Right ventricle myocardium superior (tissue), 1 donor: ENCODE measurements around the gene LRRC61. TPM values are rescaled to one million over a fixed set of nuclear protein-coding genes. Genes with fewer than 3 reads are reported as not detected.
"Not testable (repeated sequence)": the region's sequence is repeated elsewhere in the genome, so short reads cannot be mapped to it uniquely, and the experiment has no call there.

Experiments
- ATAC-seq: fragments of 200-7000 bp; cut with Tn5 transposase; one replicate; pipeline ENCODE4 v1.9.1; 2020; ENCODE audit warnings: mild to moderate bottlenecking; ENCODE audit not compliant: poor library complexity
- DNase-seq: peaks from one replicate; pipeline ENCODE4 v3.0.0-alpha.2; 2020
- intact Hi-C: fragments of 100-400 bp; cut with DNase I; formaldehyde crosslinking; loops from one replicate; pipeline ENCODE4 v1.11.2; 2022
- long read RNA-seq: library from polyadenylated mRNA; unstranded; transcript quantifications from one replicate; pipeline ENCODE4 v2.0.0, GENCODE V29; 2021
- total RNA-seq: library from RNA; stranded (reverse); fragmentation: NEBNext Ultra II Directional; extraction: Animal tissue kit (Norgen Biotek cat#: 25700); gene quantifications from one replicate; pipeline ENCODE4 v1.2.1, GENCODE V29; 2021
- donor health status: DM: no; HTN: yes; CAD: no; lungs with severe emphysema.

LRRC61 gene, protein sequence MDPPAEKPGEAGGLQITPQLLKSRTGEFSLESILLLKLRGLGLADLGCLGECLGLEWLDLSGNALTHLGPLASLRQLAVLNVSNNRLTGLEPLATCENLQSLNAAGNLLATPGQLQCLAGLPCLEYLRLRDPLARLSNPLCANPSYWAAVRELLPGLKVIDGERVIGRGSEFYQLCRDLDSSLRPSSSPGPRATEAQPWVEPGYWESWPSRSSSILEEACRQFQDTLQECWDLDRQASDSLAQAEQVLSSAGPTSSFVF
- total RNA-seq = 3.7 TPM
- long read RNA-seq, transcript LRRC61-202 (3 exons, 1,877 nt) = major isoform, 16 of 19 reads
- long read RNA-seq, partial matches to known transcripts = 0 of 19 reads
- long read RNA-seq, other reads (novel, unspliced or antisense) = 2 of 19 reads

DNA sequence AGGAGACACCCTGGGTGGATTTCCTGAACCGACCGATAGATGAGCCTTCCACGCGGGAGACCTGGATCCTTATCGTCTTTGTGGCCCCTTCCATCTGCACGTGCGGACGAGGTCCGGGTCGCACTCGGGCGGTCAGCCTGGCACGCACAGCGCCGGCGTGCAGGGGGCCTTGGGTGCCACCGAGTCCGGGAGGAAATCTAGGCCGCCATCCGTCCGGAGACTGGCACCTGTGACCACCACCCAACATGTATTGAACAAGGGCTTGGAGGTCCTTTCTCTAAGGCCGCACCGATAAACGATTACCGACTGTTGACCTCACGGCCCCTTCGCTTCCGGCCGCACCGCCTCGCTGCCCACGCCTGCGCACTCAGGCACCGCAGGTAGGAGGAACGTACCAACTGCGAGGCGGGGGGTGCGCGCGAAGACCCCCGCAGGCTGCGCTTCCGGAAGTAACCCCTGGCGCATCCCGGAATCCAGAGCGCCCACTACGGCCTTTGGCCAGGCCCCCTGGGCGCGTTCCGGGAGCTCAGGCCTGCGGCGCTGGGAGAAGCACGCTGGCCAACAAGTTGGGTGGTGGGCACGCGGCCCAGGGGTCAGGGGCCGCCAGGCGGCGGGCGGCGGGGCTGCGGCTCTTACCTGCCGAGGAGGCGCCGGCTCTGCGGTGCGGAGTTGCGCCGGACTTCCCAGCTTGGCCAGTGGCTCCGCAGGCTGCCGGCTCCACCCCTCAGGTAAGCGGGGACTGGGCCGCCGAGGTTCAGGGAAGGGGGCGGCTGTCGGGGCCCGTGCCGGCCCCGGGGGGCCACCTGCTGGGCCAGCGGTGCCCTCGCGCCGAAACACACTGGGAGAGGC, at the start of gene LRRC61, which contains the start of gene ACTR3C:
TSS of gene LRRC61 (plus strand) at position 523 of the 849 bp plus-strand sequence. CDS start 13,507 bp downstream, outside the sequence.
TSS of gene ACTR3C (minus strand) at position 713 of the 849 bp plus-strand sequence. CDS start 28,249 bp downstream, outside the sequence.
- intact Hi-C loops = no loop called here
- ATAC-seq (peak; percentile 88), DNase-seq (peak; percentile 71)

DNA sequence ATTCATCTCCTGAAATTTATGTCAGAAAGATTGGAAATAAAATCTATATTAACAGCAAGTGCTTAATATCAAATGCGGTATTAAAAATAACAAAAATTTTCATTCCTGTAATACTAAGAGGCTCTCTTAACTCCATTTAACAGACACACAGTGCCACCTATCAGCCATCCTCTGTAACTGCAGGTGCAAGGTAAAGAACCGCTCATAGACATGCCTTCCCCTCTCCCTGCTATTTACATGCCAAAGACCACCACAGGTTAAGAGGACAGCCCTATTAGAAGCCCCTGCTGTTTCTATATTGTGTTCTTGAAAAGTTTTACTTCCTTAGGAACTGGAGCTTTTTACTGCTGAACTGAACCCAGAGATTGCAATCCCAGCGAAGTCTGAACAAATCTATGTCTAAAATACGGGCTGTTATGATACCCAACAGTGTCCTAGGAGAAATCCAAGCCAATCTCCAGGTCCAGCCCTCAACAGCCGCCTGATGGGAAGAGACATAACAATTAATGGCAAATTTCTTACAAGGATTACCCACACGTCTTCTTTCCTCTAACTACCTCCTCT, 46.9 kb upstream of the LRRC61 start:
- ATAC-seq = peak; percentile 58
- DNase-seq, intact Hi-C loops: not testable (repeated sequence)

DNA sequence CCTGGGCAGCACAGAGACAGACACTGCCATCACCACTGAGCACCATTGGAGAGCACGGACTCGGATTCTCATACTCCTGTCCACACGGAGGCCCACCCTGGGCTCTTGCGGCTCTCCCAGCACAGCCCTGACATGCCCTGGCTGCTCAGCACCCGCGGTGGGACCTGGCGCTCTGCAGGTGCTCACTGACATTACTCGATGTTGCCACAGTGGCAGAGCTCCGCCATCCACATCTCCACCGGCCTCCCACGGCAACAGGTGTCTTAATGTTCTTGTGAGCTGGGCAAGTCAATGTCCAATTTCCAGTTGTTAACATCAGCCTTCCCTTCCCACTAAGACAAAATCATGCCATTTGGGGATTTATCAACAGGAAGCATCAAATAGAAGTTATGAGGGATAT, 44.8 kb upstream of the LRRC61 start:
- intact Hi-C loops, ATAC-seq, DNase-seq: not testable (repeated sequence)

DNA sequence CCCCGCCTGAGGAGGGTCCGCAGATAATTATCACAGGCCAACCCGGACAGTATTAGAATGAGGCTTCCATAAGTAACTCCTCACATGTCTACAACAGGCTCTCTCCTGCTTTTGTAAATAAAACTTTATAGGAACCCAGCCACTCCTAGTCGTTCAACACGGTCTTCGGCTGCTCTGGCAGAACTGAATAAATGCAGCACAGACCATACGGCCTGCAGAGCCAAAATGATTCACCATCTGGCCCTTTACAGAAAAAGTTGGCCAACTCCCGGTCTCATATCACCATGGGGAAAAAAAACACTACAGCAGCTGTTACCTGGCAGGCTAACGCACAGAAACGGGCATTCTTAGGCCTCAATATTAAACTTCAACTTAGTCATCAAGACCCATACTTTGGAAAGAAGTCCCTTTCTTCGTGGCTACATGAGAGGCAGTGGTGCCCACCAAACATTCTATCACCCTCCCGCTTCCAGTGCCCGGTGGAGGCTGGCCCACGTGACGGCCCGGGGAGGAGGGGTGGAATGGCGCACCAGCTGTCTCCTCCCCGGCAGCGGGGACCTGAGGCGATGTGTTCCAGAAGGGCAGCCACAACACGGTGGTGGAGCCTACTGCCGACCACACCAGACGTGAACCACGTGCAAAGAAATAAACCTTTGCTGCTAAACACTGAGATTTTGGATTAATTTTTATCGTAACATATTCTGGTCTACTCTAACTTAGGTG, 41.3 kb upstream of the LRRC61 start:
- intact Hi-C loops, ATAC-seq, DNase-seq: not testable (repeated sequence)

DNA sequence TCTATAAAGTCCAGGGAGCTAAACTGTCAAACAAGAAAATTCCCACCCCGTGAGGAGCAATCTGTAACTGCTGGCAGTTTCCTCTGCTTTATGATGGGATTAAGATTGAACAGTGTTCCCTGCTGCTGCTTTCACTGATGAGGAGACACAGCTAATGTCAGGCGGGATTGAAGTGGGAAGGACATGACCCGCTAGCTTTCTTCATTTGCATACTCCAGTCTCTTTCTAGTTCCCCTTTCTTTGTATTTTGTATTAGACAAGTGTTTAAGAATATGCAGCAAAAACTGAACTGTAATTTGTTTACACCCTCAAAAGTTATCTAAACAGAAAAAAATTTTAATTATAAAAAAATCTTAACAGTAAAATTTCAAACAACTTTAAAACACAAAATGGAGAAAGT, 40.0 kb upstream of the LRRC61 start:
- DNase-seq, ATAC-seq, intact Hi-C loops: not testable (repeated sequence)

DNA sequence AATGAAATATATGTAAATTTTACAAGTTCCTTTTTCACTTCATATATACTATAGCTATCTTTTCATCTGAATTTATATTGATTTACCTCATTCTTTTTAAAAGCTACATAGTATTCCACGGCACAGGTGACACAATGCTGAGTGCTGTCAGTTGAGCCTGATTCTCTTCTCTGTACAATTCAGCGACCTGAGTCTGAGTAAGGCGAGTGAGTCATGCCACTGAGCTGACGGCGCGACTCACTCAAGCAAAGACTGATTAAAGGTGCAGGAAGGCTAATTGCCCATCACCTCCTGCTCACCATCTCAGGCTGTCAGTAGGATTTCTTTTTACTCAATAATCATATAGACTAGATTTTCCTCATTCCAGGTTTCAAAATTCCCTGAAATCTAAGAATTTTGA, 39.5 kb upstream of the LRRC61 start:
- ATAC-seq, intact Hi-C loops, DNase-seq: not testable (repeated sequence)

DNA sequence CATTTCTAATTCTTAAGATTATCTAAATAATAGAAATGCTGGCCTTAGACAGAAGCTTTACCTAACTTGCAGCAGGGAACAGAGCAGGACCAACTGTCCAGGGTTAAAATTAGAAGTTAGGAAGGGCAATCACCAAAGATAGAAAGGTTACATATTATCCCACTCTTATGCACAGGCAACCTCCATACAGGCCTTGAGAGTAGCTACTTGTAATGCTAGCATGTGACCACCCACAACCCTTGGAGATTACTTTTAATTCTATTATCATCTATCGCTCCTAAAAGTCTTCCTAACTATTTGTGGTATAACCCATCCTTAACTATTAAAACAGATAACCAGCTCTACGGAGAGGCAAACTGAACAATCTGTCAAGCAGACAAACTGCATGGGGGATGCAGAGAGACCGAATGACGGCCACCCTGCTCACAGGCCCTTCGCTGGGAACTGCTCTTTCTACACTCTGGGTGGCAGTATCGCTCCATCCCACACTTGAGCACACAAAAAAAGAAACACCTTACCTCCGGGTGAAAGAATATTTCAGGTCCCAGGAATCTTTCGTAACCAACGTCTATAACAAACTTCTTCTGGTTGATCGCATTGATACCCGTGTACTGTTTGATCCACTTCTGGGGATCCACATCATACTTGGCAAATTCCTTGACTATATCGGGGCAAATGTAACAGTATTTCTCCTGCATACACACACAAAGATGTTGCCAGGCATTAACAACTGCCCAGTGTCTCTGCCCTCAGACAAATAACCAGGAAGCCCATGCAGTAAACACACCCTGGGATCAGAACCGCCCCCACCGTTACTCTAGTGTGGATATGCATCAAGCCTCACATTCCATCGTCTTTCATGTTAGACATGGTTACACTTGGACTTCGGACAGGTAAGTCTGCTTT, 37.1 kb upstream of the LRRC61 start:
- intact Hi-C loops = loop anchor here (5.0 kb wide), 1 partner anchor 136 kb away; no protein-coding TSS in a partner anchor
- DNase-seq = not testable (repeated sequence)
- ATAC-seq = peak; percentile 94

DNA sequence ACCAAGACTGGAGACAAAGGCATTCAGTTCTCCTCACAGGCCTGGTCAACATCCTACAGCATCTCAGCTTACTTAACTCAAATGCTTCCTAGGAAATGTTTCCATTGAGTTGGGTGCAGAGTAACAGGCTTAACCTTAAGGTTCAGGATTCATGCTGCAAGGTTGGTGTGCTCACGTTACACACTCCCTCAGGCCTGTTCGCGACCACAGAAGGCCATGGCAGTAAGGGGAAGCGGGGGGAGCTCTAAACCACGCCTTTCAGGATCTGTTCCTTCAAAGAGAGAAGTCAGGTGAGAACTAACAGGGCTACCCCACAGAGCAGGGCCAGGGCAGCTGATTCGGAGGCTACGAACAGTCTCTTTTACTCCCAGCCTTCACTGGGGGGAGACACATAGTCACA, 35.3 kb upstream of the LRRC61 start:
- DNase-seq = not testable (repeated sequence)
- intact Hi-C loops = loop anchor here (5.0 kb wide), 1 partner anchor 134 kb away; no protein-coding TSS in a partner anchor

DNA sequence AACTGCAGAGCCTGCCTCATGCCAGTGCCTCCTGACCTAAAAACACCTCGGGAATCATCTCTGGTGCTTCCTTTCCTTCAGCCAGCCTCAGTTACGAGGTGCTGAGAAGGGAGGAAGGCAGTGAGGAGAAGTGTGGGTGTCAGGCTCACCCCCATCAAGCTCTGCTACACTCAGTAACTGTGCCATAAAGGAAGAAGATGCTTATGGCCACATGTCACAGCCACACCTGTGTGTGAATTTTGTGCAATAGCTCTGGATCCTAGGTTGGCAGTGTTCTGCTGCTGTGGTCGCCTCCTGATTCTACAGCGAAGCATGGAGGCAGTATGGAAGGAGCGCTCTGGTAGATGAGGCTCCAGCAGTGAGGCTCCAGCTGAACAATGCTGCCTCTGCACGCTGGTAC, 34.3 kb upstream of the LRRC61 start:
- ATAC-seq, DNase-seq: not testable (repeated sequence)
- intact Hi-C loops = loop anchor here (5.0 kb wide), 1 partner anchor 133 kb away; no protein-coding TSS in a partner anchor

More for the DNA sequence above, 35.3 kb upstream of the LRRC61 start:
- not testable (repeated sequence) for ATAC-seq

DNA sequence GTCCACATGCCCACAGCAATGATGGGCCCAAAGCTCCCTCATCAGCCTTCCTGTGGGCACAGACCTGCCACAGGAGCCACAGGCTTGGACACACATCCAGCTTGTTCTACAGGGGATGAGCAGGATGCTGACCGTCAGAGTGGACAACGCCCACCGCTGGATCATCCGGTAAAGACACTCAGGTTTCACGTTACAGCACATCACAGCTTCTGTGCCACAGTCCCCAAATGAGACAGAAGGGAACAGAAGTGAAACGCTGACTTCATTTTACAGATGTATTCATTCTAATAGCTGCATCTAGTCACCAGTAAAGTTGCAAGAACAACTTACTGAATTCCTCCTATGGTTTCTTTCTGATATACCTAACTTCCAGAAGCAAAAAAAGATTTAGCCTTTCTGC, 32.8 kb upstream of the LRRC61 start:
- ATAC-seq, intact Hi-C loops, DNase-seq: not testable (repeated sequence)

DNA sequence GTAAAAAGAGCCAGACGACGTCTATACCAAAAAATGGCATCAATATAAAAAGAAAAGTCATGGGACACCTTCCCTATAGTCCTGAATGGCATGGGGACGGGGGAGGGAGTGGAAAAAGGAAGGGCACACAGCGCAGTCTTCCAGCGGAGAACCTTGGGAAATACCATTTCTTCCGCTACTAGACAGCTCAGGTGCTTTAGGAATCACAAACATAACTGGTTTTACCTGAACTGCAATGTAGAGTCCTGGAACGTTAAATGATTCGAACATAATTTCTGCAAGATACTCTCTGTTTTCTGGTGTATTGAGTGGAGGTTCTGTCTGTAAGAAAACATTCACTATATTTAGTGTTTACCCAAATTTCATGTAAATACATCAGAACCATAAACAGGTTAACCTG, 28.1 kb upstream of the LRRC61 start:
- ATAC-seq, intact Hi-C loops, DNase-seq: not testable (repeated sequence)

DNA sequence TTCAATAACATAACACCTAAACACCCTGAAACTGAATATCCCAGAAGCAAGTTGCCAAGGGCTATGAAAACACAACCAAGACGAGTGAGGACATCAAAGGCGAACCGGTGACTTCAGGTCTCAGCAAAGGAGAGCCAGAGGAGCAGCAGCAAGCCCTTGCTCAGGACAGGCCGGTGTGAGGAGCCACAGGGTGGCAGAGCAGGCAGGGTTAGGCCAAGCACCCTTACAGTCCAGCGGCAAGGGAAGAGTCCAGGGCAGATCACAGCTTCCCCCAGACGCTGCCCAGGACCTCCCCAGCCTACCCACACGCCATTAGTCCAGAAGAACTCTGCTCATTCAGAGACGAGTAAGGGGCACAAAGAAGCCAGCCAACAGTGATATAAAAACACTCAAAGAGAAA, 27.5 kb upstream of the LRRC61 start:
- DNase-seq, intact Hi-C loops: not testable (repeated sequence)
- ATAC-seq = peak; percentile 80

DNA sequence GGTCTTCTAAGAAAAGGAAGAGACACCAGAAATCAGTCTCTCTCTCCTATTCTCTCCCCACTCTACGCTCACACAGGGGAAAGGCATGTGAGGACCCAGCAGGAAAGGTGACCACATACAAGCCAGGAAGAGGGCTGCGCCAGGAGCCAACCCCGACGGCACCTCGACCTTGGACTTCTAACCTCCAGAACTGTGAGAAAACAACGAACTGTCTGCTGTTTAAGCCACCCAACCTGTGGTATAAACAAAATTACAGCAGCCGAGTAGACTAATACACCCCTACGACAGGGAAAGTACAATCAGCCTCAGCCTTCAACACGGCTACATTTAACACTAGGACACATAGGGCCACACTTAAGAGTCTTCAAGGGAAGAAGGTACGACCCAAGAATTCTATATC, 26.4 kb upstream of the LRRC61 start:
- intact Hi-C loops, DNase-seq, ATAC-seq: not testable (repeated sequence)

DNA sequence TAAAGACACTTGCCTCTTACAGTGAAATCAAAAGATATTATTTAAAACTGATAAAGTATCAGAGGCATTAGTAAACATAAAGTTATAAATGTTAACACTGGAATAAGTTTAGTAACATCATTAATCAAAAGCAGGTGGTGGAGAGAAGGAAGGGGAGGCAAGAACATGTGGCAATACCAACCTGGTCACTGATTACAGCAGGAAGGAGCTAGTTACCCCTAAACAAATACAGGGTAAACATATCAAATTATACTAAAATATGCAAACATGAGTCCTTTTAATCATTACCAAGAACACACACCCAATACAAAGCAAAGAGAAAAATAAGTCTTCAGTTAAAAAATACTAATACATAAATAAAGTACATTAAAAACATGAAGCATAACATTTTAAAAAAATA, 25.2 kb upstream of the LRRC61 start:
- ATAC-seq, intact Hi-C loops, DNase-seq: not testable (repeated sequence)

DNA sequence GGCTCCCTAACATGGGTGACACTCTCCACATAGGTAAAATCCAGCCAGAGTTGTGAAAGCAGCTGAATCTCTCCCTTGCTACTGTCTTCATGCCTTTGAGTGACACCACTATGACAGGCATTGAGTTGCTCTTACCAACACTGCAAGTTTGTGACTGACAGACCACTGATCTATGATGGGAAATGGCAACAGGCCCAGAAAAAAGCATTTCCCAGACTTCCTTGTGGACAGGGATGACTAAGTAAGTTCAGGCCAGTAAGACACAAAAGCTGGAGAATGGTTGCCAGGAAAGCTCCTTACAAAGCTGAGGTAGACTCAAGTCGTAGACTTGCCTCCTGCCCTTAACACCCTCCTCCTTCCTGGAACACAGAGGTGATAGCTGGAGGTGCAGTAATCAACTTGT, 20.2 kb upstream of the LRRC61 start:
- intact Hi-C loops, ATAC-seq, DNase-seq: not testable (repeated sequence)

DNA sequence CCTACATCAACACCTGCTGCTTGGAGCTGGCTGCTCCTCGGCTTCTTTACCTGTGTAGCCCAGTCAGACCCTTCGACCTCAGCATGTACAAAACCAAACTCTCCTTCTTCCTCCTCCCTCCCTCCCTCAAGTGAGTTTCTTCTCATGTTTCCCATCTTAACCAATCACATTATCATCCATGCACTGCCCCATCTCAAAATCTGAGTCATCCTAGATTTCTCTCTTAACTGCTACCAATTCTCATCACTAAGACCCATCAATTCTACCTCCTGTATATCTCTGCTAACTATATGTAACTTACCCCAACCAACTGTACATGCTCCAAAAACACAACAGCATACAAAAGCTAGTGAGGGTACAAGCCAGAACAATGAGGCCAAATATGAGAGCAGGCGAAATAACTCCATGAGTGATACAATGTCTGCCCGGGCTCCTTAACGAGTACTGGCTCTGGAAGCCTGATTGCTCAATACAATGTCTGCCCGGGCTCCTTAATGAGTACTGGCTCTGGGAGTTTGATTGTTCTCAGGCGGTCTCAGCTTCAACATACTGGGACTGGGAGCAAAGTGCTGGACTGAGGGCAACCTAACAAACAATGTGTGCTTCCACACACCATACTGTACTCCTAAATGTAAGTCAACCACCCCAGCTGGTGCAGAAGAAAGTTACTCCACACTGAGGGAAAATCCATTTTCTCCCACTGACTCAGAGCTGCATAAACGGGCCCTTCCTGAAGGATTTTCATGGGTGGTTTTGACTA, 18.5 kb upstream of the LRRC61 start:
- intact Hi-C loops, DNase-seq: not testable (repeated sequence)
- ATAC-seq = peak; percentile 49
